ENCODE results near the gene SMARCAL1. TPM values are rescaled to one million over a fixed set of nuclear protein-coding genes. Genes with fewer than 3 reads are reported as not detected.

SMARCAL1 gene
- total RNA-seq, 1 donor from 2014 or later = 23.6 TPM

GRCh38 chr2:216464104-216464720, 51.9 kb downstream of the SMARCAL1 start:
- no peaks in the 10 kb centered on the region for H3K27me3 Mint-ChIP-seq (ENCODE audit: unreplicated experiment)
- H3K36me3 Mint-ChIP-seq (ENCODE audit: unreplicated experiment) = peaks cover 31% of the 10 kb centered on the region
- no peak for DNase-seq (ENCODE audit: extremely low spot score, unreplicated experiment)
- H3K4me1 Mint-ChIP-seq (ENCODE audit: unreplicated experiment) = no peaks in the 10 kb centered on the region
- H3K4me3 Mint-ChIP-seq (ENCODE audit: unreplicated experiment) = no peak overlapping the region
- H3K9me3 Mint-ChIP-seq (ENCODE audit: unreplicated experiment) = no peaks in the 10 kb centered on the region
- no peak overlapping the region for H3K27ac Mint-ChIP-seq (ENCODE audit: unreplicated experiment)
- TF ChIP-seq CTCF (IDR thresholded peaks at IDR 0.05) = no peak

- Mint-ChIP-seq H3K27me3 (ENCODE audit: unreplicated experiment) (no peaks in the 10 kb centered on the region), H3K4me3 (ENCODE audit: unreplicated experiment) (no peak overlapping the region), H3K4me1 (ENCODE audit: unreplicated experiment) (no peaks in the 10 kb centered on the region), H3K36me3 (ENCODE audit: unreplicated experiment) (peaks cover 40% of the 10 kb centered on the region), H3K27ac (ENCODE audit: unreplicated experiment) (no peak overlapping the region), H3K9me3 (ENCODE audit: unreplicated experiment) (no peaks in the 10 kb centered on the region)
- no peak for TF ChIP-seq CTCF (IDR thresholded peaks at IDR 0.05)
- DNase-seq (ENCODE audit: extremely low spot score, unreplicated experiment) = no peak
Measured at GRCh38 chr2:216465579-216466195, 53.4 kb downstream of the SMARCAL1 start.

GRCh38 chr2:216467845-216468244, 55.6 kb downstream of the SMARCAL1 start:
- no peaks in the 10 kb centered on the region for H3K4me1 Mint-ChIP-seq (ENCODE audit: unreplicated experiment)
- H3K36me3 Mint-ChIP-seq (ENCODE audit: unreplicated experiment) = peaks cover 42% of the 10 kb centered on the region
- H3K27me3 Mint-ChIP-seq (ENCODE audit: unreplicated experiment) = no peaks in the 10 kb centered on the region
- no peak overlapping the region for H3K27ac Mint-ChIP-seq (ENCODE audit: unreplicated experiment)
- H3K9me3 Mint-ChIP-seq (ENCODE audit: unreplicated experiment) = no peaks in the 10 kb centered on the region
- H3K4me3 Mint-ChIP-seq (ENCODE audit: unreplicated experiment) = no peak overlapping the region
- no peak for DNase-seq (ENCODE audit: extremely low spot score, unreplicated experiment)
- TF ChIP-seq CTCF (IDR thresholded peaks at IDR 0.05) = no peak

- no peak for TF ChIP-seq CTCF (IDR thresholded peaks at IDR 0.05)
- Mint-ChIP-seq H3K9me3 (ENCODE audit: unreplicated experiment) (no peaks in the 10 kb centered on the region), H3K4me1 (ENCODE audit: unreplicated experiment) (no peaks in the 10 kb centered on the region), H3K27ac (ENCODE audit: unreplicated experiment) (no peak overlapping the region), H3K36me3 (ENCODE audit: unreplicated experiment) (peaks cover 35% of the 10 kb centered on the region), H3K27me3 (ENCODE audit: unreplicated experiment) (no peaks in the 10 kb centered on the region), H3K4me3 (ENCODE audit: unreplicated experiment) (no peak overlapping the region)
- DNase-seq (ENCODE audit: extremely low spot score, unreplicated experiment) = no peak
Measured at GRCh38 chr2:216469661-216470060, 57.4 kb downstream of the SMARCAL1 start.

- Mint-ChIP-seq H3K4me3 (ENCODE audit: unreplicated experiment) (no peak overlapping the region), H3K4me1 (ENCODE audit: unreplicated experiment) (no peaks in the 10 kb centered on the region), H3K36me3 (ENCODE audit: unreplicated experiment) (peaks cover 33% of the 10 kb centered on the region), H3K27ac (ENCODE audit: unreplicated experiment) (no peak overlapping the region), H3K9me3 (ENCODE audit: unreplicated experiment) (no peaks in the 10 kb centered on the region), H3K27me3 (ENCODE audit: unreplicated experiment) (no peaks in the 10 kb centered on the region)
- DNase-seq (ENCODE audit: extremely low spot score, unreplicated experiment) = no peak
- TF ChIP-seq CTCF (IDR thresholded peaks at IDR 0.05) = no peak
Measured at GRCh38 chr2:216473187-216473586, 60.9 kb downstream of the SMARCAL1 start.

Data from osteocyte (in vitro differentiated cells).